GM21717 (cell line): ENCODE data around the gene KCNK17.

Source experiments
- ATAC-seq: cut with Tn5 transposase; IDR thresholded peaks from one replicate; pipeline ENCODE4 v1.9.1; 2021; ENCODE audit warnings: mild to moderate bottlenecking, moderate library complexity; ENCODE audit not compliant: unreplicated experiment

Gene KCNK17

GRCh38 chr6:39338397-39338796 lies 24.2 kb upstream of the KCNK17 start:
- no peak for ATAC-seq

- no peak for ATAC-seq
These were observed 21.7 kb upstream of the KCNK17 start for GRCh38 chr6:39335780-39336545.

- no peak for ATAC-seq
These were observed 19.6 kb upstream of the KCNK17 start for GRCh38 chr6:39333644-39334438.

GRCh38 chr6:39330476-39330875 lies 16.3 kb upstream of the KCNK17 start:
- ATAC-seq, result no peak

- ATAC-seq, result no peak
These were observed 15.8 kb upstream of the KCNK17 start for GRCh38 chr6:39330057-39330456.

GRCh38 chr6:39328066-39328465 lies 13.8 kb upstream of the KCNK17 start:
- ATAC-seq, result no peak

- ATAC-seq, result no peak
These were observed 13.3 kb upstream of the KCNK17 start for GRCh38 chr6:39327507-39327906.

- no peak for ATAC-seq
These were observed 8.2 kb upstream of the KCNK17 start, which contains the start of gene KCNK16 for GRCh38 chr6:39322306-39322850. TSS of gene KCNK16 (minus strand) at chr6:39322702. CDS start at chr6:39322540, 162 bp downstream.

GRCh38 chr6:39321761-39322160 lies 7.5 kb upstream of the KCNK17 start:
- ATAC-seq, result no peak

GRCh38 chr6:39320363-39320984 lies 6.3 kb upstream of the KCNK17 start:
- no peak for ATAC-seq

GRCh38 chr6:39319621-39320362 lies 5.6 kb upstream of the KCNK17 start:
- no peak for ATAC-seq

GRCh38 chr6:39317256-39317655 lies 3.0 kb upstream of the KCNK17 start:
- ATAC-seq, result no peak

GRCh38 chr6:39313526-39314272 lies 520 bp downstream of the KCNK17 start:
- no peak for ATAC-seq

GRCh38 chr6:39312912-39313525 lies 1.2 kb downstream of the KCNK17 start:
- ATAC-seq, result no peak

GRCh38 chr6:39310542-39310941 lies 3.7 kb downstream of the KCNK17 start:
- no peak for ATAC-seq

GRCh38 chr6:39309942-39310531 lies 4.2 kb downstream of the KCNK17 start:
- ATAC-seq, result no peak

GRCh38 chr6:39307462-39307861 lies 6.8 kb downstream of the KCNK17 start:
- no peak for ATAC-seq

GRCh38 chr6:39304951-39305350 lies 9.3 kb downstream of the KCNK17 start:
- no peak for ATAC-seq
